Calu3 (cell line): Measurements from ENCODE around the gene VWA5A. TPM values are rescaled to one million over a fixed set of nuclear protein-coding genes. Genes with fewer than 3 reads are reported as not detected.

Experiments used
- BruUV-seq: library from RNA; stranded (reverse); fragments of 400-500 nt; replicated peaks from 2 replicates; lab custom pipeline; 2021; lab: Mats Ljungman, UMichigan
- CTCF ChIA-PET: fragments of 300-600 bp; sonication (Branson Sonifier 250); formaldehyde crosslinking; loops from one replicate; lab custom pipeline; 2022; ENCODE audit warnings: antibody characterized with exemption; lab: Charles Lee
- DNase-seq: peaks from one replicate; pipeline ENCODE4 v3.0.0; 2022
- H3K27ac Mint-ChIP-seq: one replicate; pipeline ENCODE4 v1.8.0; 2022; ENCODE audit warnings: mixed read lengths; ENCODE audit not compliant: unreplicated experiment
- H3K27me3 Mint-ChIP-seq: one replicate; pipeline ENCODE4 v1.8.0; 2022; ENCODE audit warnings: mixed read lengths; ENCODE audit not compliant: unreplicated experiment
- H3K36me3 Mint-ChIP-seq: one replicate; pipeline ENCODE4 v1.8.0; 2022; ENCODE audit warnings: mild to moderate bottlenecking, moderate library complexity, mixed read lengths; ENCODE audit not compliant: insufficient read depth, unreplicated experiment
- H3K4me1 Mint-ChIP-seq: one replicate; pipeline ENCODE4 v1.8.0; 2022; ENCODE audit warnings: mild to moderate bottlenecking, low read depth, mixed read lengths; ENCODE audit not compliant: unreplicated experiment
- H3K4me3 Mint-ChIP-seq: one replicate; pipeline ENCODE4 v1.8.0; 2022; ENCODE audit warnings: mild to moderate bottlenecking, low read depth, moderate library complexity, mixed read lengths; ENCODE audit not compliant: unreplicated experiment
- H3K9me3 Mint-ChIP-seq: one replicate; pipeline ENCODE4 v1.8.0; 2022; ENCODE audit warnings: low read depth, mixed read lengths; ENCODE audit not compliant: unreplicated experiment
- CTCF ChIP-seq: fragments of 200-600 bp; IDR thresholded peaks from one replicate; pipeline ENCODE4 v1.8.0; 2022; ENCODE audit warnings: antibody characterized with exemption; ENCODE audit not compliant: unreplicated experiment
- intact Hi-C: fragments of 100-400 bp; cut with micrococcal nuclease; formaldehyde crosslinking; loops from one replicate; pipeline ENCODE4 v1.10.0; 2022; ENCODE audit not compliant: unreplicated experiment
- total RNA-seq: library from RNA; stranded (reverse); gene quantifications from 2 replicates; pipeline ENCODE4 v1.2.3, GENCODE V29; 2022

VWA5A gene
- total RNA-seq, 1 experiment from 2014 or later, result 1.9 TPM

- Mint-ChIP-seq H3K9me3 (peaks cover 2% of the 10 kb centered on the region), H3K27me3 (peaks cover 34% of the 10 kb centered on the region), H3K36me3 (no peaks in the 10 kb centered on the region), H3K27ac (no peak overlapping the region), H3K4me3 (no peak overlapping the region), H3K4me1 (no peaks in the 10 kb centered on the region)
- no peak for DNase-seq
- BruUV-seq, result no TSS peak
- TF ChIP-seq CTCF, result no peak
- intact Hi-C loops, result no loop called here
- CTCF ChIA-PET, result no interaction called here
These were observed 35.5 kb upstream of the VWA5A start for GRCh38 chr11:124079631-124080326.

- H3K36me3 Mint-ChIP-seq, result no peaks in the 10 kb centered on the region
- H3K4me3 Mint-ChIP-seq, result no peak overlapping the region
- H3K27ac Mint-ChIP-seq, result no peak overlapping the region
- peaks cover 41% of the 10 kb centered on the region for H3K27me3 Mint-ChIP-seq
- H3K9me3 Mint-ChIP-seq, result peaks cover 2% of the 10 kb centered on the region
- no peaks in the 10 kb centered on the region for H3K4me1 Mint-ChIP-seq
- CTCF ChIA-PET, result no interaction called here
- TF ChIP-seq CTCF, result no peak
- no peak for DNase-seq
- no TSS peak for BruUV-seq
- intact Hi-C loops, result no loop called here
These were observed 34.8 kb upstream of the VWA5A start for GRCh38 chr11:124080327-124081001.

GRCh38 chr11:124081483-124081882 is 33.8 kb upstream of the VWA5A start:
- no TSS peak for BruUV-seq
- H3K27ac Mint-ChIP-seq, result no peak overlapping the region
- DNase-seq, result no peak
- H3K27me3 Mint-ChIP-seq, result peaks cover 47% of the 10 kb centered on the region
- intact Hi-C loops, result no loop called here
- H3K4me1 Mint-ChIP-seq, result no peaks in the 10 kb centered on the region
- no peaks in the 10 kb centered on the region for H3K36me3 Mint-ChIP-seq
- no peak overlapping the region for H3K4me3 Mint-ChIP-seq
- H3K9me3 Mint-ChIP-seq, result peaks cover 2% of the 10 kb centered on the region
- no peak for TF ChIP-seq CTCF
- CTCF ChIA-PET, result no interaction called here

- Mint-ChIP-seq H3K4me3 (no peak overlapping the region), H3K9me3 (peaks cover 2% of the 10 kb centered on the region), H3K4me1 (no peaks in the 10 kb centered on the region), H3K27ac (no peak overlapping the region), H3K27me3 (peaks cover 40% of the 10 kb centered on the region), H3K36me3 (no peaks in the 10 kb centered on the region)
- intact Hi-C loops, result no loop called here
- no TSS peak for BruUV-seq
- no peak for DNase-seq
- no peak for TF ChIP-seq CTCF
- CTCF ChIA-PET, result no interaction called here
These were observed 32.9 kb upstream of the VWA5A start for GRCh38 chr11:124082371-124082770.
